ENCODE data around the gene CNTNAP5. TPM values are rescaled to one million over a fixed set of nuclear protein-coding genes. Genes with fewer than 3 reads are reported as not detected.

Gene CNTNAP5
- total and polyA plus RNA-seq, 2 of the 4 experiments (the other 2 are of a cell fraction), result not detected

DNA sequence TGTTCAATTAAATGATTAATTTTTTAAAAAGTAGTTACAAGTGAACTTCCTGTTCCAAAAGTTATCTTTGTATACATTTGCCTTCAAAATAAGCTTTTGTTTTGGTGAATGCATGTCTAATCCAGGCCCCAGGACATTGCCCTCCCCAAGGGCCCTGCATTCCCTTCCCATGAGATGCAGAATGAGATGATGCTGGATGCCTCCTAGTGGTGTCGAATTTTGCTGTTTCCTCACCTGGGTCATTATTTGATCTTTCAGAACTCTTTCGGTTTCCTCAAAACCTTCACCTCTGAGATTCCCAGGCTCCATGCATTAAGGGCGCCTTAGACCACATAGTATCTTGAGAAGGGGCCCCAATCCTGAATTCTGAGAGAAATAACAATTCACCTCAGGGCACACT, 728.8 kb downstream of the CNTNAP5 start:
- ChIA-PET POLR2A (ENCODE audit: unreplicated experiment) (no interaction called here), CTCF (no interaction called here)
- no peaks in the 10 kb centered on the region; the same call in 1 of the 2 replicates for H3K9me1 ChIP-seq (ENCODE audit: insufficient read depth, low read length)
- H3K18ac ChIP-seq (ENCODE audit: low read depth, low read length), result no peak overlapping the region
- ATAC-seq (ENCODE audit: low read depth), result no peak
- dilution Hi-C loops (cut with HindIII; ENCODE audit: low sequenced_read_pairs, unreplicated experiment), result no loop called here
- no peak overlapping the region for H4K8ac ChIP-seq (ENCODE audit: low read depth in 2 of 2, low read length in 2 of 2)
- no peak overlapping the region for H4K91ac ChIP-seq (ENCODE audit: insufficient read depth, low read depth, low read length)
- no peak overlapping the region for H2AK9ac ChIP-seq (replicated peaks; ENCODE audit: low read depth, low read length, poor library complexity)
- intact Hi-C loops (cut with micrococcal nuclease), result no loop called here
- no peak overlapping the region for H3K9ac ChIP-seq (ENCODE audit: low read depth, low read length)
- no peaks in the 10 kb centered on the region for H3K27me3 ChIP-seq (ENCODE audit: control insufficient read depth, insufficient read depth, low read length)
- H3K23ac ChIP-seq (ENCODE audit: low read depth, low read length), result no peak overlapping the region
- no peak overlapping the region for H3K14ac ChIP-seq (replicated peaks; ENCODE audit: low read depth, low read length)
- H2BK5ac ChIP-seq (ENCODE audit: low read depth, low read length, poor library complexity, severe bottlenecking), result no peak overlapping the region
- H3K9me3 ChIP-seq (ENCODE audit: control insufficient read depth, insufficient read depth, low read length), result no peaks in the 10 kb centered on the region
- H3K4me2 ChIP-seq (ENCODE audit: low read depth, low read length), result no peak overlapping the region
- H3K27ac ChIP-seq (ENCODE audit: insufficient read depth, low read length), result no peak overlapping the region
- in situ Hi-C loops (cut with MboI; ENCODE audit: low sequenced_read_pairs), result no loop called here
- WGBS, 2 experiments (ENCODE audit: extremely low coverage in 2 of 2, insufficient read length in 1 of 2), result no CpG with 5 or more reads among the region's 3 CpGs
- H2AFZ ChIP-seq (replicated peaks; ENCODE audit: low read length, poor library complexity), result no peak overlapping the region
- no peaks in the 10 kb centered on the region for H3K36me3 ChIP-seq (ENCODE audit: control insufficient read depth, insufficient read depth, low read length)
- no peak overlapping the region for H2BK15ac ChIP-seq (ENCODE audit: low read depth, low read length)
- H3K4ac ChIP-seq (ENCODE audit: low read depth, low read length), result no peak overlapping the region
- no peak overlapping the region for H2AK5ac ChIP-seq (ENCODE audit: low read depth, low read length)
- no peak overlapping the region for H2BK20ac ChIP-seq (ENCODE audit: low read depth, low read length)
- TF ChIP-seq, protein P1, sequence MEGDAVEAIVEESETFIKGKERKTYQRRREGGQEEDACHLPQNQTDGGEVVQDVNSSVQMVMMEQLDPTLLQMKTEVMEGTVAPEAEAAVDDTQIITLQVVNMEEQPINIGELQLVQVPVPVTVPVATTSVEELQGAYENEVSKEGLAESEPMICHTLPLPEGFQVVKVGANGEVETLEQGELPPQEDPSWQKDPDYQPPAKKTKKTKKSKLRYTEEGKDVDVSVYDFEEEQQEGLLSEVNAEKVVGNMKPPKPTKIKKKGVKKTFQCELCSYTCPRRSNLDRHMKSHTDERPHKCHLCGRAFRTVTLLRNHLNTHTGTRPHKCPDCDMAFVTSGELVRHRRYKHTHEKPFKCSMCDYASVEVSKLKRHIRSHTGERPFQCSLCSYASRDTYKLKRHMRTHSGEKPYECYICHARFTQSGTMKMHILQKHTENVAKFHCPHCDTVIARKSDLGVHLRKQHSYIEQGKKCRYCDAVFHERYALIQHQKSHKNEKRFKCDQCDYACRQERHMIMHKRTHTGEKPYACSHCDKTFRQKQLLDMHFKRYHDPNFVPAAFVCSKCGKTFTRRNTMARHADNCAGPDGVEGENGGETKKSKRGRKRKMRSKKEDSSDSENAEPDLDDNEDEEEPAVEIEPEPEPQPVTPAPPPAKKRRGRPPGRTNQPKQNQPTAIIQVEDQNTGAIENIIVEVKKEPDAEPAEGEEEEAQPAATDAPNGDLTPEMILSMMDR (conservative IDR thresholded peaks at IDR 0.05; ENCODE audit: low read depth, low read length), result no peak
- TF ChIP-seq CHD1 (IDR thresholded peaks at IDR 0.05; ENCODE audit: low read depth, low read length), result no peak
- no peak for TF ChIP-seq RCOR1 (IDR thresholded peaks at IDR 0.05; ENCODE audit: insufficient replicate concordance, low read length)
- no peak overlapping the region for H4K5ac ChIP-seq (ENCODE audit: low read depth, low read length)
- H4K20me1 ChIP-seq (ENCODE audit: insufficient read depth, low read length), result no peaks in the 10 kb centered on the region
- no peak for DNase-seq
- no peak overlapping the region for H3K4me3 ChIP-seq (ENCODE audit: insufficient read depth, low read depth, low read length)
- H3K79me1 ChIP-seq (ENCODE audit: low read depth in 1 of 2, low read length in 2 of 2), result no peaks in the 10 kb centered on the region
- H3K56ac ChIP-seq (ENCODE audit: extremely low read depth, insufficient read depth, low read length), result no peak overlapping the region
- H3K4me1 ChIP-seq (ENCODE audit: control insufficient read depth, insufficient read depth, low read length), result no peaks in the 10 kb centered on the region
- BruUV-seq (replicated peaks), result no TSS peak
- no peak overlapping the region for H2BK120ac ChIP-seq (ENCODE audit: low read depth, low read length)

Measured in IMR-90 (cell line).